Brain microvascular endothelial cell (primary cell): ENCODE results near the gene IKZF3.
"Not testable (repeated sequence)": the region's sequence is repeated elsewhere in the genome, so short reads cannot be mapped to it uniquely, and the experiment has no call there.

Experiments
- DNase-seq: peaks from one replicate; pipeline ENCODE4 v3.0.0-alpha.2; 2020
- H3K27ac ChIP-seq: fragments of 250-450 bp; sonication (Bioruptor Pico); 2 replicates; pipeline ENCODE4 v1.5.1; 2020; ENCODE audit warnings: mild to moderate bottlenecking, moderate library complexity
- H3K27me3 ChIP-seq: fragments of 250-450 bp; sonication (Bioruptor Pico); replicated peaks from 2 replicates; pipeline ENCODE4 v1.5.1; 2020; ENCODE audit warnings: mild to moderate bottlenecking
- H3K36me3 ChIP-seq: fragments of 250-450 bp; sonication (Bioruptor Pico); replicated peaks from 2 replicates; pipeline ENCODE4 v1.5.1; 2020; ENCODE audit warnings: mild to moderate bottlenecking
- H3K4me3 ChIP-seq: 2 replicates; pipeline ENCODE4 v1.5.1; 2011; ENCODE audit warnings: low read depth, mild to moderate bottlenecking, control low read depth, low read length, moderate library complexity
- CTCF ChIP-seq: IDR thresholded peaks from 2 replicates; pipeline ENCODE4 v1.5.1; 2011; ENCODE audit warnings: low read depth, mild to moderate bottlenecking, moderate library complexity, low read length, control low read depth, inconsistent platforms; ENCODE audit errors: missing control alignments
- in situ Hi-C: cut with HindIII; loops from 2 replicates; pipeline ENCODE4 v1.10.0; 2017; ENCODE audit warnings: low sequenced_read_pairs, low pct_ligation_motif_present

Gene IKZF3

GRCh38 chr17:39752241-39752881 lies 111.8 kb downstream of the IKZF3 start:
- in situ Hi-C loops: no loop called here
- H3K4me3 ChIP-seq: no peak overlapping the region
- TF ChIP-seq CTCF: no peak
- no peak overlapping the region for H3K27ac ChIP-seq
- H3K27me3 ChIP-seq: no peaks in the 10 kb centered on the region
- H3K36me3 ChIP-seq: no peaks in the 10 kb centered on the region
- DNase-seq: no peak

- TF ChIP-seq CTCF: no peak
- Histone ChIP-seq H3K36me3 (no peaks in the 10 kb centered on the region), H3K27me3 (no peaks in the 10 kb centered on the region), H3K4me3 (no peak overlapping the region), H3K27ac (no peak overlapping the region)
- in situ Hi-C loops: no loop called here
- DNase-seq: no peak
Measured at GRCh38 chr17:39751637-39752036, 112.5 kb downstream of the IKZF3 start.

- no peak for TF ChIP-seq CTCF
- Histone ChIP-seq H3K27me3 (no peaks in the 10 kb centered on the region), H3K36me3 (no peaks in the 10 kb centered on the region), H3K4me3 (no peak overlapping the region), H3K27ac (no peak overlapping the region)
- in situ Hi-C loops: no loop called here
- DNase-seq: no peak
Measured at GRCh38 chr17:39751016-39751543, 113.0 kb downstream of the IKZF3 start.

- in situ Hi-C loops: no loop called here
- no peak for TF ChIP-seq CTCF
- Histone ChIP-seq H3K36me3 (no peaks in the 10 kb centered on the region), H3K27me3 (no peaks in the 10 kb centered on the region), H3K27ac (no peak overlapping the region), H3K4me3 (no peak overlapping the region)
- no peak for DNase-seq
Measured at GRCh38 chr17:39750131-39751015, 113.7 kb downstream of the IKZF3 start.

GRCh38 chr17:39748444-39749034 lies 115.6 kb downstream of the IKZF3 start:
- DNase-seq, in situ Hi-C loops, H3K4me3 ChIP-seq, H3K27me3 ChIP-seq, H3K36me3 ChIP-seq, H3K27ac ChIP-seq: not testable (repeated sequence)

GRCh38 chr17:39747745-39748144 lies 116.4 kb downstream of the IKZF3 start:
- Histone ChIP-seq H3K36me3 (no peaks in the 10 kb centered on the region), H3K27ac (no peak overlapping the region), H3K27me3 (no peaks in the 10 kb centered on the region), H3K4me3 (no peak overlapping the region)
- no peak for DNase-seq
- in situ Hi-C loops: no loop called here
- no peak for TF ChIP-seq CTCF
